ENCODE results near the gene CRHR1.

GRCh38 chr17:45841883-45842525 is 57.9 kb downstream of the CRHR1 start:
- TF ChIP-seq, protein P1, sequence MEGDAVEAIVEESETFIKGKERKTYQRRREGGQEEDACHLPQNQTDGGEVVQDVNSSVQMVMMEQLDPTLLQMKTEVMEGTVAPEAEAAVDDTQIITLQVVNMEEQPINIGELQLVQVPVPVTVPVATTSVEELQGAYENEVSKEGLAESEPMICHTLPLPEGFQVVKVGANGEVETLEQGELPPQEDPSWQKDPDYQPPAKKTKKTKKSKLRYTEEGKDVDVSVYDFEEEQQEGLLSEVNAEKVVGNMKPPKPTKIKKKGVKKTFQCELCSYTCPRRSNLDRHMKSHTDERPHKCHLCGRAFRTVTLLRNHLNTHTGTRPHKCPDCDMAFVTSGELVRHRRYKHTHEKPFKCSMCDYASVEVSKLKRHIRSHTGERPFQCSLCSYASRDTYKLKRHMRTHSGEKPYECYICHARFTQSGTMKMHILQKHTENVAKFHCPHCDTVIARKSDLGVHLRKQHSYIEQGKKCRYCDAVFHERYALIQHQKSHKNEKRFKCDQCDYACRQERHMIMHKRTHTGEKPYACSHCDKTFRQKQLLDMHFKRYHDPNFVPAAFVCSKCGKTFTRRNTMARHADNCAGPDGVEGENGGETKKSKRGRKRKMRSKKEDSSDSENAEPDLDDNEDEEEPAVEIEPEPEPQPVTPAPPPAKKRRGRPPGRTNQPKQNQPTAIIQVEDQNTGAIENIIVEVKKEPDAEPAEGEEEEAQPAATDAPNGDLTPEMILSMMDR (IDR thresholded peaks at IDR 0.05; ENCODE audit: borderline replicate concordance, extremely low read depth, low read length, poor library complexity, severe bottlenecking) = no peak
- TF ChIP-seq EZH2 (IDR thresholded peaks at IDR 0.05; ENCODE audit: borderline replicate concordance, low read depth, low read length, severe bottlenecking) = no peak
